DND-41 (cell line): ENCODE results near the gene TTLL9.

ENCODE experiments used
- CTCF ChIP-seq: IDR thresholded peaks from 2 replicates; pipeline ENCODE4 v1.5.1; 2012; ENCODE audit warnings: borderline replicate concordance, low read length, moderate library complexity, mild to moderate bottlenecking; ENCODE audit not compliant: poor library complexity, severe bottlenecking; ENCODE audit errors: extremely low read depth
- EZH2 ChIP-seq: IDR thresholded peaks from 3 replicates; pipeline ENCODE4 v1.6.1; 2012; ENCODE audit warnings: borderline replicate concordance, low read depth, mild to moderate bottlenecking, moderate library complexity, low read length, inconsistent platforms; ENCODE audit not compliant: severe bottlenecking

- TF ChIP-seq EZH2 (no peak), CTCF (no peak)
Observed at GRCh38 chr20:31896049-31896448, 25.6 kb downstream of the TTLL9 start.
